ENCODE data around the gene SLC37A2. TPM values are rescaled to one million over a fixed set of nuclear protein-coding genes. Genes with fewer than 3 reads are reported as not detected.

The SLC37A2 gene
- total RNA-seq, 1 donor from 2014 or later = 3.3 TPM

- no peaks in the 10 kb centered on the region for H4K20me1 ChIP-seq (ENCODE audit: low read depth)
- Mint-ChIP-seq H3K4me1 (peaks cover 16% of the 10 kb centered on the region), H3K27ac (peak overlapping the region; percentile 39), H3K9me3 (no peaks in the 10 kb centered on the region), H3K4me3 (no peak overlapping the region), H3K36me3 (peaks cover 2% of the 10 kb centered on the region), H3K27me3 (ENCODE audit: insufficient read depth, low read depth) (peaks cover 12% of the 10 kb centered on the region)
- TF ChIP-seq EZH2phosphoT487 (IDR thresholded peaks at IDR 0.05) (no peak), EZH2 (IDR thresholded peaks at IDR 0.05) (no peak), CTCF (IDR thresholded peaks at IDR 0.05) (no peak)
- no peak for DNase-seq (ENCODE audit: low spot score)
- no peak overlapping the region for H3K4me3 ChIP-seq
- no peaks in the 10 kb centered on the region for H3K36me3 ChIP-seq
- no peaks in the 10 kb centered on the region for H3F3A ChIP-seq (ENCODE audit: low read depth)
- no peak overlapping the region for H2AFZ ChIP-seq (replicated peaks)
- H3K27ac ChIP-seq = no peak overlapping the region
- H3K9me3 ChIP-seq (ENCODE audit: low read depth) = no peaks in the 10 kb centered on the region
- H3K4me2 ChIP-seq = no peak overlapping the region
- peaks cover 4% of the 10 kb centered on the region for H3K4me1 ChIP-seq
- no peak overlapping the region for H3K9ac ChIP-seq
- no peaks in the 10 kb centered on the region for H3K79me2 ChIP-seq (ENCODE audit: low read depth)
- H3K27me3 ChIP-seq = no peaks in the 10 kb centered on the region
Observed at GRCh38 chr11:125083312-125084056, 20.4 kb downstream of the SLC37A2 start.

- TF ChIP-seq EZH2phosphoT487 (IDR thresholded peaks at IDR 0.05) (no peak), CTCF (IDR thresholded peaks at IDR 0.05) (no peak), EZH2 (IDR thresholded peaks at IDR 0.05) (no peak)
- no peak overlapping the region for H3K4me3 ChIP-seq
- no peak for DNase-seq (ENCODE audit: low spot score)
- H3K36me3 Mint-ChIP-seq = peaks cover 2% of the 10 kb centered on the region
- no peak overlapping the region for H3K4me3 Mint-ChIP-seq
- H2AFZ ChIP-seq (replicated peaks) = no peak overlapping the region
- H4K20me1 ChIP-seq (ENCODE audit: low read depth) = no peaks in the 10 kb centered on the region
- H3K27ac Mint-ChIP-seq = no peak overlapping the region
- H3K27me3 Mint-ChIP-seq (ENCODE audit: insufficient read depth, low read depth) = peaks cover 10% of the 10 kb centered on the region
- peaks cover 16% of the 10 kb centered on the region for H3K4me1 Mint-ChIP-seq
- H3K36me3 ChIP-seq = no peaks in the 10 kb centered on the region
- H3K27ac ChIP-seq = no peak overlapping the region
- peaks cover 4% of the 10 kb centered on the region for H3K4me1 ChIP-seq
- H3K9me3 Mint-ChIP-seq = no peaks in the 10 kb centered on the region
- H3K4me2 ChIP-seq = no peak overlapping the region
- no peaks in the 10 kb centered on the region for H3K27me3 ChIP-seq
- no peak overlapping the region for H3K9ac ChIP-seq
- no peaks in the 10 kb centered on the region for H3F3A ChIP-seq (ENCODE audit: low read depth)
- no peaks in the 10 kb centered on the region for H3K9me3 ChIP-seq (ENCODE audit: low read depth)
- no peaks in the 10 kb centered on the region for H3K79me2 ChIP-seq (ENCODE audit: low read depth)
Observed at GRCh38 chr11:125084057-125084416, 20.9 kb downstream of the SLC37A2 start.

- Histone ChIP-seq H3K4me3 (no peak overlapping the region), H3K27ac (no peak overlapping the region), H2AFZ (replicated peaks) (no peak overlapping the region), H4K20me1 (ENCODE audit: low read depth) (no peaks in the 10 kb centered on the region), H3K27me3 (no peaks in the 10 kb centered on the region), H3K9me3 (ENCODE audit: low read depth) (no peaks in the 10 kb centered on the region), H3K9ac (no peak overlapping the region), H3F3A (ENCODE audit: low read depth) (no peaks in the 10 kb centered on the region), H3K79me2 (ENCODE audit: low read depth) (no peaks in the 10 kb centered on the region), H3K4me2 (no peak overlapping the region), H3K4me1 (peaks cover 4% of the 10 kb centered on the region), H3K36me3 (no peaks in the 10 kb centered on the region)
- peaks cover 2% of the 10 kb centered on the region for H3K36me3 Mint-ChIP-seq
- H3K4me3 Mint-ChIP-seq = no peak overlapping the region
- H3K27ac Mint-ChIP-seq = peak overlapping the region; percentile 47
- H3K9me3 Mint-ChIP-seq = no peaks in the 10 kb centered on the region
- peaks cover 10% of the 10 kb centered on the region for H3K27me3 Mint-ChIP-seq (ENCODE audit: insufficient read depth, low read depth)
- TF ChIP-seq EZH2 (IDR thresholded peaks at IDR 0.05) = no peak
- TF ChIP-seq EZH2phosphoT487 (IDR thresholded peaks at IDR 0.05) = no peak
- no peak for TF ChIP-seq CTCF (IDR thresholded peaks at IDR 0.05)
- H3K4me1 Mint-ChIP-seq = peaks cover 16% of the 10 kb centered on the region
- DNase-seq (ENCODE audit: low spot score) = no peak
Observed at GRCh38 chr11:125084761-125085231, 21.7 kb downstream of the SLC37A2 start.
